H1 (cell line): Measurements from ENCODE around the gene C12orf56. TPM values are rescaled to one million over a fixed set of nuclear protein-coding genes. Genes with fewer than 3 reads are reported as not detected.

Source experiments
- CTCF ChIA-PET: fragments of 300-600 bp; sonication (Branson Sonifier 250); formaldehyde crosslinking; loops from one replicate; lab custom pipeline; 2021; ENCODE audit not compliant: partially characterized antibody; lab: Charles Lee
- POLR2A ChIA-PET: fragments of 300-600 bp; sonication (Branson Sonifier 250); formaldehyde crosslinking; loops from one replicate; lab custom pipeline; 2021; ENCODE audit warnings: inconsistent platforms; ENCODE audit not compliant: partially characterized antibody; lab: Charles Lee
- DNase-seq, 2 experiments: peaks; one replicate each; pipeline versions ENCODE4 v3.0.0 to v3.0.0-alpha.2; 2010 to 2022; ENCODE audit warnings: low spot score in 2 of 2, low read depth in 1 of 2, mixed read lengths in 1 of 2
- FAIRE-seq: peaks from 2 replicates; lab custom pipeline; 2011; peaks lifted over from hg19 to GRCh38; lab: Jason Lieb, UNC
- H2AFZ ChIP-seq: 2 replicates; pipeline ENCODE4 v1.8.1; 2012; ENCODE audit warnings: low read length, inconsistent platforms
- H2AK5ac ChIP-seq: 2 replicates; pipeline ENCODE4 v1.6.1; 2013; ENCODE audit warnings: low read depth, low read length
- H2BK120ac ChIP-seq: replicated peaks from 2 replicates; pipeline ENCODE3; 2013; ENCODE audit warnings: low read depth, low read length, inconsistent platforms
- H2BK12ac ChIP-seq: 2 replicates; pipeline ENCODE4 v1.6.1; 2013; ENCODE audit warnings: low read depth, low read length
- H2BK15ac ChIP-seq: 2 replicates; pipeline ENCODE4 v1.6.1; 2013; ENCODE audit warnings: low read length
- H2BK20ac ChIP-seq: 2 replicates; pipeline ENCODE4 v1.6.1; 2013; ENCODE audit warnings: low read length
- H2BK5ac ChIP-seq: 2 replicates; pipeline ENCODE4 v1.6.1; 2013; ENCODE audit warnings: low read depth, low read length
- H3K14ac ChIP-seq: 2 replicates; pipeline ENCODE4 v1.6.1; 2013; ENCODE audit warnings: inconsistent platforms; ENCODE audit not compliant: insufficient read length
- H3K18ac ChIP-seq: 2 replicates; pipeline ENCODE4 v1.6.1; 2013; ENCODE audit warnings: low read length; ENCODE audit errors: extremely low read depth
- H3K23ac ChIP-seq: 2 replicates; pipeline ENCODE4 v1.6.1; 2013; ENCODE audit warnings: inconsistent platforms; ENCODE audit not compliant: insufficient read length
- H3K23me2 ChIP-seq: 2 replicates; pipeline ENCODE4 v1.6.1; 2013; ENCODE audit warnings: low read depth, low read length
- H3K27ac ChIP-seq: 2 replicates; pipeline ENCODE4 v1.6.1; 2011; ENCODE audit warnings: low read depth, low read length, inconsistent platforms
- H3K27me3 ChIP-seq, 4 experiments: replicated peaks in 1 of 4; 1 replicate in 1 of 4; 2 replicates in 3 of 4; pipeline versions ENCODE4 v1.6.1 to v1.8.1; 2011 to 2013; ENCODE audit warnings: low read length in 3 of 4, mild to moderate bottlenecking in 3 of 4, inconsistent platforms in 2 of 4, mixed read lengths in 2 of 4, moderate library complexity in 1 of 4; ENCODE audit not compliant: control insufficient read depth in 3 of 4, insufficient read depth in 3 of 4; ENCODE audit errors: extremely low read depth in 1 of 4
- H3K36me3 ChIP-seq, 4 experiments: 2 replicates each; pipeline versions ENCODE4 v1.6.1 to v1.8.1; 2011 to 2013; ENCODE audit warnings: mild to moderate bottlenecking in 4 of 4, low read length in 3 of 4, moderate library complexity in 2 of 4, control low read depth in 1 of 4, inconsistent platforms in 1 of 4; ENCODE audit not compliant: insufficient read depth in 4 of 4, control insufficient read depth in 2 of 4
- H3K4ac ChIP-seq: replicated peaks from 2 replicates; pipeline ENCODE3; 2013; ENCODE audit warnings: low read length, low read depth, mixed read lengths, inconsistent platforms; ENCODE audit not compliant: insufficient read length
- H3K4me1 ChIP-seq, 4 experiments: replicated peaks in 1 of 4; 1 replicate in 1 of 4; 2 replicates in 3 of 4; pipeline versions ENCODE4 v1.6.1 to v1.8.1; 2011 to 2013; ENCODE audit warnings: low read length in 3 of 4, inconsistent platforms in 2 of 4, mixed read lengths in 1 of 4; ENCODE audit not compliant: insufficient read depth in 4 of 4, control insufficient read depth in 3 of 4
- H3K4me2 ChIP-seq, 2 experiments: 2 replicates each; pipeline versions ENCODE4 v1.6.1 to v1.8.1; 2011 to 2013; ENCODE audit warnings: low read depth in 2 of 2, low read length in 2 of 2, control low read depth in 1 of 2, inconsistent platforms in 1 of 2, mild to moderate bottlenecking in 1 of 2; ENCODE audit not compliant: insufficient read depth in 1 of 2
- H3K4me3 ChIP-seq, 4 experiments: fragments of 200-600, 300-600 bp in 1 of 4; sonication (generic), shearing (Covaris generic), sonication (Bioruptor Twin) in 1 of 4; 2 replicates each; pipeline versions ENCODE4 v1.5.1 to v1.8.1; 2011 to 2016; ENCODE audit warnings: low read length in 4 of 4, low read depth in 3 of 4, control low read depth in 2 of 4, inconsistent platforms in 2 of 4, mild to moderate bottlenecking in 2 of 4, mixed read lengths in 1 of 4, moderate library complexity in 1 of 4; ENCODE audit not compliant: insufficient read depth in 2 of 4; ENCODE audit errors: extremely low read depth in 1 of 4
- H3K56ac ChIP-seq: replicated peaks from 2 replicates; pipeline ENCODE3; 2013; ENCODE audit warnings: low read depth, mild to moderate bottlenecking, mixed read lengths, low read length, inconsistent platforms; ENCODE audit not compliant: insufficient read length
- H3K79me1 ChIP-seq: 2 replicates; pipeline ENCODE4 v1.6.1; 2013; ENCODE audit warnings: low read depth, low read length, control low read depth
- H3K79me2 ChIP-seq, 2 experiments: 2 replicates each; pipeline versions ENCODE4 v1.6.1 to v1.8.1; 2012 to 2013; ENCODE audit warnings: low read length in 2 of 2, mild to moderate bottlenecking in 2 of 2, inconsistent platforms in 1 of 2; ENCODE audit not compliant: insufficient read depth in 2 of 2, control insufficient read depth in 1 of 2
- H3K9ac ChIP-seq, 4 experiments: replicated peaks in 1 of 4; 1 replicate in 1 of 4; 2 replicates in 3 of 4; pipeline versions ENCODE4 v1.6.1 to v1.8.1; 2011 to 2013; ENCODE audit warnings: low read depth in 3 of 4, low read length in 3 of 4, control low read depth in 2 of 4, mild to moderate bottlenecking in 2 of 4, moderate library complexity in 2 of 4, inconsistent platforms in 1 of 4; ENCODE audit errors: extremely low read depth in 1 of 4
- H3K9me3 ChIP-seq, 2 experiments: 2 replicates each; pipeline versions ENCODE4 v1.6.1 to v1.8.1; 2012 to 2013; ENCODE audit warnings: mild to moderate bottlenecking in 2 of 2, moderate library complexity in 2 of 2, control low read depth in 1 of 2, inconsistent platforms in 1 of 2, low read depth in 1 of 2, low read length in 1 of 2, mixed read lengths in 1 of 2; ENCODE audit not compliant: insufficient read depth in 2 of 2
- H4K20me1 ChIP-seq, 2 experiments: replicated peaks in 1 of 2; 2 replicates each; pipeline versions ENCODE3 to v1.8.1; 2011 to 2013; ENCODE audit warnings: inconsistent platforms in 2 of 2, low read length in 2 of 2, mild to moderate bottlenecking in 1 of 2; ENCODE audit not compliant: insufficient read depth in 2 of 2, control insufficient read depth in 1 of 2
- H4K5ac ChIP-seq: 2 replicates; pipeline ENCODE4 v1.6.1; 2013; ENCODE audit warnings: low read length, low read depth, mixed read lengths, inconsistent platforms; ENCODE audit not compliant: insufficient read length
- H4K8ac ChIP-seq: 2 replicates; pipeline ENCODE4 v1.8.0; 2013; ENCODE audit warnings: mild to moderate bottlenecking, moderate library complexity, low read length, inconsistent platforms; ENCODE audit not compliant: insufficient read depth; ENCODE audit errors: extremely low read depth
- H4K91ac ChIP-seq: replicated peaks from 2 replicates; pipeline ENCODE3; 2013; ENCODE audit warnings: low read length, mixed read lengths, inconsistent platforms; ENCODE audit not compliant: insufficient read length
- ASH2L ChIP-seq: fragments of 200-600, 300-600 bp; sonication (generic); IDR thresholded peaks from one replicate; pipeline ENCODE4 v1.7.1; 2017; ENCODE audit warnings: low read length
- CBX5 ChIP-seq: fragments of 300-800, 300-1000 bp; sonication (generic); IDR thresholded peaks from 2 replicates; pipeline ENCODE4 v1.7.1; 2016; ENCODE audit warnings: antibody characterized with exemption, low read length, low read depth
- CBX8 ChIP-seq: fragments of 300-800, 300-1000 bp; sonication (generic); IDR thresholded peaks from 2 replicates; pipeline ENCODE4 v1.7.1; 2016; ENCODE audit warnings: low read depth, low read length, borderline replicate concordance
- EP300 ChIP-seq, 2 experiments: IDR thresholded peaks; 1 replicate in 1 of 2; 2 replicates in 1 of 2; pipeline ENCODE4 v1.6.1; 2011 to 2012; ENCODE audit warnings: low read depth in 2 of 2, low read length in 2 of 2, mild to moderate bottlenecking in 2 of 2, borderline replicate concordance in 1 of 2, inconsistent platforms in 1 of 2, moderate library complexity in 1 of 2
- NANOG ChIP-seq: IDR thresholded peaks from 2 replicates; pipeline ENCODE4 v1.6.1; 2011; ENCODE audit warnings: low read length, low read depth, mild to moderate bottlenecking, inconsistent platforms; ENCODE audit not compliant: insufficient read depth, poor library complexity, severe bottlenecking
- POLR2AphosphoS5 ChIP-seq: IDR thresholded peaks from 2 replicates; pipeline ENCODE4 v1.6.1; 2011; ENCODE audit warnings: low read depth, low read length
- RBBP5 ChIP-seq: IDR thresholded peaks from 2 replicates; pipeline ENCODE4 v1.7.1; 2012; ENCODE audit warnings: low read depth, mild to moderate bottlenecking, inconsistent platforms, low read length, moderate library complexity, borderline replicate concordance
- RNF2 ChIP-seq: fragments of 200-900, 300-1000 bp; sonication (generic); IDR thresholded peaks from 2 replicates; pipeline ENCODE4 v1.7.1; 2016; ENCODE audit warnings: borderline replicate concordance, low read depth, mild to moderate bottlenecking, antibody characterized with exemption, low read length; ENCODE audit not compliant: poor library complexity, severe bottlenecking; ENCODE audit errors: missing control alignments
- SIRT6 ChIP-seq: IDR thresholded peaks from one replicate; pipeline ENCODE4 v1.7.1; 2012; ENCODE audit warnings: low read length, inconsistent platforms
- SP2 ChIP-seq: IDR thresholded peaks from 2 replicates; pipeline ENCODE4 v1.6.1; 2012; ENCODE audit warnings: mild to moderate bottlenecking, low read length, inconsistent platforms
- SRF ChIP-seq: IDR thresholded peaks from 2 replicates; pipeline ENCODE4 v1.6.1; 2011; ENCODE audit warnings: mild to moderate bottlenecking, low read depth, low read length, moderate library complexity
- TAF1 ChIP-seq: IDR thresholded peaks from 2 replicates; pipeline ENCODE4 v1.6.1; 2011; ENCODE audit warnings: mild to moderate bottlenecking, low read depth, low read length
- TCF12 ChIP-seq: IDR thresholded peaks from 2 replicates; pipeline ENCODE4 v1.6.1; 2011; ENCODE audit warnings: low read depth, mild to moderate bottlenecking, low read length
- ZNF274 ChIP-seq: IDR thresholded peaks from 2 replicates; pipeline ENCODE4 v1.7.0; 2012; ENCODE audit warnings: low read length, borderline replicate concordance; ENCODE audit errors: extremely low read depth
- WGBS, 2 experiments: shearing (Covaris generic) in 1 of 2; methylation state at CpG; one replicate each; pipeline versions ENCODE4 v1.1.6 to v1.1.7; 2013 to 2015; ENCODE audit warnings: low lambda C conversion rate in 2 of 2, mixed read lengths in 2 of 2, inconsistent platforms in 1 of 2, low coverage in 1 of 2, missing lambda C conversion rate in 1 of 2; ENCODE audit not compliant: insufficient replicate concordance in 2 of 2, insufficient coverage in 1 of 2, insufficient read length in 1 of 2; ENCODE audit errors: extremely low coverage in 1 of 2, missing lambda C conversion rate in 1 of 2; 5-methylcytosine and 5-hydroxymethylcytosine counted together
- polyA plus RNA-seq, 7 experiments: library from polyadenylated mRNA; depleted of rRNA in 3 of 7; stranded (reverse) in 5 of 7; unstranded in 2 of 7; fragments of >200 nt in 5 of 7; fragments of 200-250 nt in 2 of 7; gene quantifications; 1 replicate in 5 of 7; 2 replicates in 1 of 7; 4 replicates in 1 of 7; pipeline versions ENCODE4 v1.2.1 to v1.2.3, GENCODE V29; 2011 to 2013; ENCODE audit warnings: missing spikeins in 2 of 7, mixed read lengths in 2 of 7
- total RNA-seq: library from RNA; stranded (reverse); fragmentation: NEBNext Ultra II Directional; extraction: Animal tissue kit (Norgen Biotek cat#: 25700); gene quantifications from 2 replicates; pipeline ENCODE4 v1.2.1, GENCODE V29; 2021

C12orf56 gene
- total and polyA plus RNA-seq, 2 of the 8 experiments (the other 6 are each of a cell fraction or from before 2014, with no cell fraction given): 1.1 to 2.9 TPM

GRCh38 chr12:64219145-64219544, 171.4 kb downstream of the C12orf56 start:
- no peaks in the 10 kb centered on the region for H3K27me3 ChIP-seq
- 65% methylated on average over 2 of the region's 2 CpGs; no CpG with 5 or more reads in 1 of the 2 experiments for WGBS, 2 experiments
- H2BK20ac ChIP-seq: no peak overlapping the region
- no peak overlapping the region for H3K23ac ChIP-seq
- H3K79me2 ChIP-seq: 0 out of 4 replicates have a peak, but pooled peaks cover 0 to 2% of the 10 kb centered on the region in 2 experiments
- FAIRE-seq (no peak), DNase-seq (no peak)
- no peak overlapping the region for H4K91ac ChIP-seq
- no peak overlapping the region for H3K9ac ChIP-seq
- H4K20me1 ChIP-seq: no peaks in the 10 kb centered on the region
- H3K4me1 ChIP-seq: peaks cover 0 to 10% (median 3%) of the 10 kb centered on the region in 4 experiments; a peak in 5 of 7 replicates
- H3K56ac ChIP-seq: no peak overlapping the region
- H3K18ac ChIP-seq: no peak overlapping the region
- no peak overlapping the region for H3K14ac ChIP-seq
- H3K9me3 ChIP-seq: no peaks in the 10 kb centered on the region
- no peaks in the 10 kb centered on the region for H3K36me3 ChIP-seq
- H3K27ac ChIP-seq: no peak overlapping the region
- POLR2A ChIA-PET: interaction anchor here (0.6 to 1.1 kb wide), 4 partner anchors 8 to 1151 kb away, joined by 3 read pairs; no protein-coding TSS in a partner anchor
- no peak overlapping the region for H2AK5ac ChIP-seq
- H2BK120ac ChIP-seq: no peak overlapping the region
- no peaks in the 10 kb centered on the region for H3K79me1 ChIP-seq
- no peak overlapping the region for H2BK12ac ChIP-seq
- H3K4me3 ChIP-seq: peak overlapping the region in 1 of 4 experiments; percentile 7; a peak in 1 of 8 replicates
- H4K5ac ChIP-seq: no peak overlapping the region
- no peak overlapping the region for H3K4me2 ChIP-seq
- H2BK5ac ChIP-seq: no peak overlapping the region
- H3K23me2 ChIP-seq: no peaks in the 10 kb centered on the region
- H3K4ac ChIP-seq: no peak overlapping the region
- CTCF ChIA-PET: interaction anchor here (1.7 to 2.4 kb wide), 2 partner anchors 37 to 375 kb away, joined by 3 to 12 read pairs; partner anchors contain the start of gene SRGAP1
- H4K8ac ChIP-seq: no peak overlapping the region
- H2AFZ ChIP-seq: no peak overlapping the region
- no peak overlapping the region for H2BK15ac ChIP-seq
- TF ChIP-seq TCF12: no peak
- no peak for TF ChIP-seq RNF2
- TF ChIP-seq ASH2L: no peak
- TF ChIP-seq CBX8: no peak
- TF ChIP-seq NANOG: no peak
- no peak for TF ChIP-seq ZNF274
- TF ChIP-seq SIRT6: no peak
- no peak for TF ChIP-seq EP300 (IDR thresholded peaks at IDR 0.05; ENCODE audit: borderline replicate concordance in 1 of 2, low read depth in 2 of 2, low read length in 2 of 2)
- TF ChIP-seq TAF1: no peak
- no peak for TF ChIP-seq RBBP5
- no peak for TF ChIP-seq SP2
- TF ChIP-seq POLR2AphosphoS5: no peak
- TF ChIP-seq CBX5: no peak
- TF ChIP-seq SRF: no peak
